HepG2 (cell line): ENCODE results near the gene SBK2. TPM values are rescaled to one million over a fixed set of nuclear protein-coding genes. Genes with fewer than 3 reads are reported as not detected.
A peak's percentile ranks its signal among the peaks of the same experiment; 100 is the strongest.

Source experiments
- BCL3 ChIP-seq: sonication (generic); formaldehyde crosslinking; IDR thresholded peaks from 2 replicates; pipeline ENCODE4 v1.5.1; 2020; ENCODE audit warnings: mild to moderate bottlenecking, missing genetic modification reagents, moderate library complexity
- CBX5 ChIP-seq: sonication (generic); formaldehyde crosslinking; IDR thresholded peaks from 2 replicates; pipeline ENCODE4 v1.4.0; 2020; ENCODE audit warnings: missing genetic modification reagents, borderline replicate concordance
- HOXD1 ChIP-seq: sonication (generic); formaldehyde crosslinking; IDR thresholded peaks from 2 replicates; pipeline ENCODE4 v1.5.0; 2020; ENCODE audit warnings: missing genetic modification reagents
- KDM5B ChIP-seq: sonication (generic); formaldehyde crosslinking; IDR thresholded peaks from 2 replicates; pipeline ENCODE4 v1.4.0; 2020; ENCODE audit warnings: missing genetic modification reagents, mild to moderate bottlenecking, borderline replicate concordance
- KMT2B ChIP-seq: IDR thresholded peaks from 2 replicates; pipeline ENCODE4 v1.6.1; 2016; ENCODE audit warnings: missing genetic modification reagents, missing compliant biosample characterization
- MAZ ChIP-seq, 2 experiments: sonication (generic) in 1 of 2; formaldehyde crosslinking in 1 of 2; IDR thresholded peaks; 2 replicates each; pipeline versions ENCODE4 v1.5.0 to v1.6.1; 2012 to 2020; ENCODE audit warnings: low read depth in 2 of 2, mild to moderate bottlenecking in 2 of 2, borderline replicate concordance in 1 of 2, improper control_type of control experiment in 1 of 2, low read length in 1 of 2, missing genetic modification reagents in 1 of 2, moderate library complexity in 1 of 2
- NCOA5 ChIP-seq: sonication (generic); formaldehyde crosslinking; IDR thresholded peaks from 2 replicates; pipeline ENCODE4 v1.4.0; 2020; ENCODE audit warnings: missing genetic modification reagents
- REST ChIP-seq, 2 experiments: IDR thresholded peaks; 2 replicates each; pipeline ENCODE4 v1.6.1; 2011 to 2012; ENCODE audit warnings: low read length in 2 of 2, borderline replicate concordance in 1 of 2, low read depth in 1 of 2, mild to moderate bottlenecking in 1 of 2, moderate library complexity in 1 of 2
- TARDBP ChIP-seq: sonication (generic); formaldehyde crosslinking; IDR thresholded peaks from 2 replicates; pipeline ENCODE4 v1.8.0; 2022; ENCODE audit warnings: mild to moderate bottlenecking, missing genetic modification reagents
- ZBED4 ChIP-seq: sonication (generic); formaldehyde crosslinking; IDR thresholded peaks from 2 replicates; pipeline ENCODE4 v1.4.0; 2020; ENCODE audit warnings: missing genetic modification reagents, borderline replicate concordance
- ZFY ChIP-seq: sonication (generic); formaldehyde crosslinking; IDR thresholded peaks from 2 replicates; pipeline ENCODE4 v1.4.0; 2020; ENCODE audit warnings: missing genetic modification reagents
- ZNF136 ChIP-seq: sonication (generic); formaldehyde crosslinking; IDR thresholded peaks from 2 replicates; pipeline ENCODE4 v1.8.1; 2022; ENCODE audit warnings: low read depth, mild to moderate bottlenecking, moderate library complexity, missing genetic modification reagents
- ZNF24 ChIP-seq: fragments of 450-650 bp; IDR thresholded peaks from 2 replicates; pipeline ENCODE4 v1.6.1; 2017; ENCODE audit warnings: antibody characterized with exemption, mild to moderate bottlenecking
- ZNF329 ChIP-seq: sonication (generic); formaldehyde crosslinking; IDR thresholded peaks from 2 replicates; pipeline ENCODE4 v1.9.0; 2021; ENCODE audit warnings: low read depth, mild to moderate bottlenecking, missing genetic modification reagents
- ZNF343 ChIP-seq: sonication (generic); formaldehyde crosslinking; IDR thresholded peaks from 2 replicates; pipeline ENCODE4 v1.4.0; 2020; ENCODE audit warnings: mild to moderate bottlenecking, missing genetic modification reagents
- ZNF382 ChIP-seq: sonication (generic); formaldehyde crosslinking; IDR thresholded peaks from 2 replicates; pipeline ENCODE4 v1.5.0; 2020; ENCODE audit warnings: missing genetic modification reagents, mild to moderate bottlenecking, borderline replicate concordance
- ZNF556 ChIP-seq: sonication (generic); formaldehyde crosslinking; IDR thresholded peaks from 2 replicates; pipeline ENCODE4 v1.4.0; 2020; ENCODE audit warnings: mild to moderate bottlenecking, missing genetic modification reagents, borderline replicate concordance
- ZNF773 ChIP-seq: sonication (generic); formaldehyde crosslinking; IDR thresholded peaks from 2 replicates; pipeline ENCODE4 v1.4.0; 2020; ENCODE audit warnings: missing genetic modification reagents, borderline replicate concordance
- polyA plus RNA-seq, 8 experiments: library from polyadenylated mRNA; depleted of rRNA in 3 of 8; stranded (reverse) in 7 of 8; unstranded in 1 of 8; fragments of >200 nt; fragmentation: Illumina TruSeq in 4 of 8; extraction: Trizol in 4 of 8; gene quantifications; 2 replicates each; pipeline versions ENCODE4 v1.2.1 to v1.2.3, GENCODE V29; 2011 to 2016; ENCODE audit warnings: low read depth in 4 of 8, missing spikeins in 1 of 8, mixed read lengths in 1 of 8; ENCODE audit not compliant: insufficient read depth in 1 of 8
- total RNA-seq, 5 experiments: library from RNA; depleted of rRNA; stranded (reverse); fragments of >200 nt; fragmentation: Illumina TruSeq; extraction: Trizol; gene quantifications; 2 replicates each; pipeline ENCODE4 v1.2.3, GENCODE V29; 2016; ENCODE audit warnings: low read depth in 1 of 5

The SBK2 gene
- total and polyA plus RNA-seq, 2 of the 13 experiments (the other 11 are each of a cell fraction or from before 2014, with no cell fraction given): 0.24 TPM; not detected in 1

- TF ChIP-seq ZBED4 (CRISPR knock-in tag): no peak
- 0 out of 2 replicates have a peak, but pooled peaks have one; percentile 15 for TF ChIP-seq KMT2B
- 0 out of 2 replicates have a peak, but pooled peaks have one; percentile 27 for TF ChIP-seq ZNF329 (CRISPR knock-in tag)
- TF ChIP-seq ZNF773: no peak
- peak; percentile 68; the same call in 1 of the 2 replicates for TF ChIP-seq ZNF24
- peak; percentile 47; the same call in 1 of the 2 replicates for TF ChIP-seq ZNF556 (CRISPR knock-in tag)
- 0 out of 2 replicates have a peak, but pooled peaks have one; percentile 53 for TF ChIP-seq HOXD1
- no peak for TF ChIP-seq NCOA5
- 0 out of 2 replicates have a peak, but pooled peaks have one; percentile 7 for TF ChIP-seq BCL3 (CRISPR knock-in tag)
- TF ChIP-seq TARDBP (CRISPR knock-in tag): peak; percentile 76; the same call in 1 of the 2 replicates
- peak; percentile 70 for TF ChIP-seq ZFY (CRISPR knock-in tag)
- peak; percentile 45; the same call in 1 of the 2 replicates for TF ChIP-seq KDM5B (CRISPR knock-in tag)
- TF ChIP-seq MAZ (IDR thresholded peaks at IDR 0.05; ENCODE audit: borderline replicate concordance, low read depth, low read length): peak; percentile 91
- TF ChIP-seq MAZ (CRISPR knock-in tag; IDR thresholded peaks at IDR 0.05; ENCODE audit: low read depth): peak; percentile 92
- peak in 1 of 2 experiments; percentile 71; a peak in 3 of 4 replicates for TF ChIP-seq REST (IDR thresholded peaks at IDR 0.05; ENCODE audit: borderline replicate concordance in 1 of 2, low read depth in 1 of 2, low read length in 2 of 2)
- no peak for TF ChIP-seq ZNF136 (CRISPR knock-in tag)
- TF ChIP-seq ZNF343 (CRISPR knock-in tag): 0 out of 2 replicates have a peak, but pooled peaks have one; percentile 55
- TF ChIP-seq CBX5 (CRISPR knock-in tag): peak; percentile 71; the same call in 1 of the 2 replicates
- TF ChIP-seq ZNF382 (CRISPR knock-in tag): no peak
These were observed 43.8 kb upstream of the SBK2 start, which contains the start of gene ZNF579 (continued) for GRCh38 chr19:55580628-55581144.
